Stimulated activated CD4-positive, alpha-beta T cell treated with anti-CD3 and anti-CD28 coated beads, TNF-alpha, amount 100 ng/mL, for 4 hours (primary cell): ENCODE measurements around the gene MTM1.

Experiments used
- DNase-seq, 3 experiments: peaks; one replicate each; pipeline ENCODE4 v3.0.0-alpha.2; 2020; ENCODE audit warnings: low read depth in 3 of 3

Gene MTM1

DNA sequence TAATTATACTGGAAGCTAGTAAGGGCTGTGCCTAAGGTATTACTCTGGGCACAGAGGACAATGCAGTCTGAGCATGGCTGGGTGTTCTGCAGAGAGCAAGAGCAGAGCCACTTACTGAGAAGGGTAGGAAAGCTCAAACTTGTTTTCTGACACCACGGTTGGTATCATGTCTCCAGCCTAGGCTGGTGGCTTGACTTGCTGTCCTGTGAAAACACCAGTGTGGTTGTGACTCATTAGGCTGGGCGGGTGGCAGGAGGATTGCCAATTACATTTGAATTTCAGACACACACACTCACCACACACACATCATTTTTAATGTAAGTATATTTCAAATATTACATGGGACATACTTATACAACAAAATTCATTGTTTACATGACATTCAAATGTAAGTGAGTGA lies 19.7 kb upstream of the MTM1 start:
- DNase-seq = no peak

DNA sequence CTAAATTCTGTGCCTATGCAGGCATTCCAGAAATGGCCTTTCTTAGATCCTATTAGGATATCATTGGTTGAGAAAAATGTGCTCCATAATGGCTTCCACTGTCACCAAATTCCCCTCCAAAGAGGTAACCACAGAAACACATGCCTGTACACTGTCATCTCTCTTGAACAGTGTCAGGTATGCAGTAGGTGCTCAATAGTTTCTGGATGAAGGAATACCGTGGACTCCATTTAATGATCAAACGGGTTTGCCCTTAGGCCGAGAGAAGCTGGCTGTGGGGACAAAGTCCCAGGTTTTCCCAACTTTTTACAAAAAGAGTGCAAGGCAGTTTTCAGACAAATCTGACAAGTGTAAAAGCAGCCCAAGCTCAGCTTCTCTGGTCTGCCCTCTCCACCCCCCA lies 16.5 kb upstream of the MTM1 start:
- no peak for DNase-seq

DNA sequence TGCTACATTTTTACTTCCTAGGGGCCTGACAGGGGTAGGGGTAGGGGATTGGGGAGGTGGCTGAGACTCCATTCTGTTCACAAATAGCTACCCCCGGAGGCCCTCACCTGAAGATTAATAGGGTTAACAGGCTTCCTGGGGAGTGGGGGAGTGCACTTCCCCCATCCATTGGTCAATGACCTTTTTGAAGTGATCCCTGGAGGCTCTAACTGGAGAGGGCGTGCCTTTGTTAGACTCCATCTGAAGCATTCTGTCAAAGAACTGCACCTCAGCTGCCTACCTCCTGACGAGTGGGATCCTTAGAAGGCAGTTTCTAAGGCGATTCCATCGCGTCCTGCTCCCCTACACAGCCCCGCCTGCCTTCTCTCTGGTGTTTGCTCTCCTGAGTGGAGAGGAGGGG lies 10.0 kb upstream of the MTM1 start:
- no peak for DNase-seq

DNA sequence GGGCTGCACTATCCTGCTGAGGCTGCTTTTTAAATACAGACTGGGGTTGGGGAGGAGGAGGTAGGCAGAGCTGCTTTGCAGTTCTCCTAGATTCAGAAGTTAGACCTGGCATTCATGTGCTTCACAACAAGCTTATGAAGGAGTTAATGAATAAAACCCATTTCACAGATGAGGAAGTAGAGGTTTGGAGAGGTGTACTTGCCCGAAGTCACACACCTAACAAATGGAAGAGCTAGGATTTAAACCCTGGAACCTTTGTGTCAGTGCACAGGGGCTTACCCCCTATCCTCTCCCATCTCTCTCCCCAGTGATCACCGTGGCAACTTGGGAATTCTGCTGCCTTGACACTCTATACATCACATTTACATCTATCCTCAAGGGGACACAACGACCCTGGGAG lies 3.6 kb upstream of the MTM1 start:
- DNase-seq = no peak

DNA sequence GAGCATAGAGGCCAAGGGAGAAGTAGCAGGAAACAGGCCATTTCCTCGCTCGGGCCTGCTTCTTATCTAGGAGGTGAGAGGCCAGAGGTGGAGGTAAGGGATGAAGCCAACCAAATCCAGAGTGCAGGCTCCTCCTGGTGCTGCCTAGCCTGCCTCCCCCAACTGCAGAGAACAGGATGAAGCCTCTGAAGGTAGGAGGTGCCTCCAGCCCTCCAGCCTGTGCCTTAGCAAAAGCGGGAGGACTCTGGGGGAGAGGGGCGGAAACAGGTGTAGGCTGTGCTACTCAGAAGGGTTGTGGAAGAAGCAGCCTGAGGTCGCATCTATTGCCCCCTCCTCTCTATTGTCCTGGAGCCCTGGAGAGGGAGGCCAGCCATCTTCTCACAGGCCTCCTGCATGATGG lies 2.9 kb upstream of the MTM1 start:
- no peak for DNase-seq

DNA sequence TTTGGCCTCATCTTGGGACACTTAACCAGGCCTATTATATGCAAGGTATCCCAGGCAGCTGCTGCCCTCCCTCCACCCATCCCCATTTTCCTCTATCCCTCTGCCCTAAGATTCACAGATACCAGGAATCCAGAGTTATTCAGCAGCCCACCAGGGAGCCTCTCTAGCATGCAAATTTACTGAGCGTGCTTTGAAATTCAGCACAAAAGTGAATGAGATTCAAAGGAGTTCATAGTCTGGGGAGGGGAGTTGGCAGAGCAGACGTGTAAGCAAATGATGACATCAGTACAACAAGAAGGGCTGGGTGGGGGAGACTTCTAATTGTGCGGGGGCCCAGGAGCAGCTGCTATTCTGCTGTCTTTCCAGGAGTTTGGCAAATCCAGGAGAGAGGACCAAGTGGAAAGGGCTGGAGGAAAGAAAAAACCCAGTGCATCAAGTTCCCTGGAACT lies 1.7 kb upstream of the MTM1 start:
- DNase-seq = no peak

DNA sequence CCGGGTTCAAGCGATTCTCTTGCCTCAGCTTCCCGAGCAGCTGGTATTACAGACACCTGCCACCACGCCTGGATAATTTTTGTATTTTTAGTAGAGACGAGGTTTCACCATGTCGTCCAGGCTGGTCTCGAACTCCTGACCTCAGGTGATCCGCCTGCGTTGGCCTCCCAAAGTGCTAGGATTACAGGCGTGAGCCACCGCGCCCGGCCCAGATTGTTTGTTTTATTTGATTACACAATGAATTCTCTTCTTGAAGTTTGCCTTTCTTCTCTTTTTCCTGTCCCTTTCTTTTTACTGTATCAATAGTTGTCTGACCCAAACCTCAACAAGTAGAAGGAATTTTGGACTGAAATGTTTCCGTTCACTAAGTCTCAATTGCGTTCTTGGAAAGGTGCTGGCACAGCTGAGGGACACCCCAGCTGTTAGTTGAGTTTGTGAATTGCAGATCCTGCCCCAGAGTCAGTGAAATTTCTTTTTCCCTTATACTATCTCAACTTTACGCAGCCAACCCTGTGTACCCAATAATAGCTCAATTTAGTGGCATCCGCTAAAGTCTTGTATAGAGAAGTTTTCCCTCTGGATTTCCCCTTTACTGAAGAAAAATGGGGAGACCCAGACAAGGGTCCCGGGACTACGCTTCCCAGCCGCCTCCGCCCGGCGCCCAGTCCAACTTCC lies 639 bp upstream of the MTM1 start:
- no peak for DNase-seq

DNA sequence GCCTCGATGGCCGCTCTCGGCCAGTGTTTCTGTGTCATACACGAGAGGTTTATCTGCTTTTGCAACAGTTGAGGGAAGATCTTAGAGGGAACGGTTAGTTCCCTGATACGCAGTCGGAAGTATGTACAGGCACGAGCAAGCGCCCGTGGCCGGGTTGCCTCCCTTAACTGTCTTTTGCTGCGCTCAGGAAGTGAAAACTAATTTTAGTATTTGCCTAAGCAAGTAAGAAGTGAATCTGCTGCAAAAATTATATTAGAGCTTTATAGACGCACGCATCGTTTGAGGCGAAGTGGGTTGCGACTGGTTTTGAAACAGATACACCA lies 695 bp downstream of the MTM1 start:
- no peak for DNase-seq

DNA sequence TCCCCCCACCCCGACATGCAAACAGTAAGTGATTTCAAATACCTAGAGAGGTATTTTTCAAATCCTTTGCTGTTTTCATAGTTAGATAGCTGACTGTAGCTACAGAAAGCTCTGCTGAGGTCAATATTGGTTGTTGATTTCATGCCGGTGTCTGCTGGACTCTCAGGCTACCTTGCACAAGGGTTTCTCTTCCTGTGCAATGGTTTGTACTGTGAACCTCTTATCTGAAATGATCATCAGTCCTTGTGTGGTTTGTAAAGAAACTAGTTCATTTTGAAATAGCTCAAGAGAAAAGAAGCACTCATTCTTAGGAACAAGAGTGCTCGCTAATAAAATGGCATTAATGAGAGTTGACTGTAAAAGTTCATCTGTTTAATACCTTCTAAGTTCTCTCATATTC lies 2.1 kb downstream of the MTM1 start:
- no peak for DNase-seq

DNA sequence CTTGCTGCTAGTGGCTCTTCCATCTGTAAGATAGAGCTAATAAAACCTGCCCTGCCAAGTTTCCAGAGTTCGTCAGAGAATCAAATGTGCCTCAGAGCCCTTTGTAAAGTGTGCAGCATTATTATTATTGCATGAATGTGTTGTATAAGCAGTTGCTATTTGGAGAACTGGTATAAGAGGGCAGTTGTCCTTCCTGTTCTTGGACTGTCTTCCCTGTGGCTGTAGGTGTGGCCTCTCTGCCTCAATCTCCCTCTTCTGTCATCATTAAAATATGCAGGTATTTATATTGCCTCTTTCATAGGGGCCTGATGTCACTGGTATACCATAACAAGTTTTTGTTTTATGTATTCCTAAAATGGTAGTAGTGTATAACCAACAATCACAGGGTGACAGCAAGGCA lies 3.8 kb downstream of the MTM1 start:
- DNase-seq = no peak

DNA sequence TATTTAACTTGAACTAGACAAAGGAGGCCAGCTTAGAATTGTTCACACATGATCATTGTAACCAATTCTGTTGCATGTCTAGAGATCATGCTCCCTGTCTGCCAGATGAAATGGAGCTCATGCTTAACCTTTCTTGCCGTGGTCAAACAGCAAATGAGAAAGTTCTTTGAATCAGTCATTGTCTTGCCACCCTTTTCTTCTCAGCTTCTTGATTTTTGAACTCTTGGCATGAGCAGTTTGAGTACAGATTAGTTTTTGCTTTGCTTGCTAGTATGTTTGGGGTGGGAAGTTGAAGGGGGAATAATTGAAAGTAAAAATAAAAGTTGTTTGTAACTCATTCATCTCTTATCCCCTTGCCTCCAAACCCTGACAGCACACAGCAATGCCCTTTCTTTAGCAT lies 4.7 kb downstream of the MTM1 start:
- DNase-seq = no peak

DNA sequence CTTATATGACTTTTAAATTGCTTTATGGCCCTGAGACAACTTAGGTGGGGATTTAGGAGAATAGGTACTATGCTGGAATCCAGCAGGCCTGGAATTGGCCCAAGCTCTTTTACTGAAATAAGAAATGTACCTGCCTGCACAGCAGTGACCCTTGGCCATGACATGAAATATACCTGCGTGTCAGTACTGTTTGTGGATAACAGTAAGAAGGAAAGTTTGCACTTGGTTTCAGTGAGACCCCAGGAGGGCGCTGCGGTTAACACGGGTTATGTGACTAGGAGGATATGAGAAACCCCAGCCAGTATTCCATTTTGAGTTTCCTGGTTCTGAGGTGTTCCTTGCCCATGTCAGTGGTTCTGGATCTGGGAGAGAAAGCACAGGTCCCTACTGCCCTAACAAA lies 5.3 kb downstream of the MTM1 start:
- DNase-seq = no peak

DNA sequence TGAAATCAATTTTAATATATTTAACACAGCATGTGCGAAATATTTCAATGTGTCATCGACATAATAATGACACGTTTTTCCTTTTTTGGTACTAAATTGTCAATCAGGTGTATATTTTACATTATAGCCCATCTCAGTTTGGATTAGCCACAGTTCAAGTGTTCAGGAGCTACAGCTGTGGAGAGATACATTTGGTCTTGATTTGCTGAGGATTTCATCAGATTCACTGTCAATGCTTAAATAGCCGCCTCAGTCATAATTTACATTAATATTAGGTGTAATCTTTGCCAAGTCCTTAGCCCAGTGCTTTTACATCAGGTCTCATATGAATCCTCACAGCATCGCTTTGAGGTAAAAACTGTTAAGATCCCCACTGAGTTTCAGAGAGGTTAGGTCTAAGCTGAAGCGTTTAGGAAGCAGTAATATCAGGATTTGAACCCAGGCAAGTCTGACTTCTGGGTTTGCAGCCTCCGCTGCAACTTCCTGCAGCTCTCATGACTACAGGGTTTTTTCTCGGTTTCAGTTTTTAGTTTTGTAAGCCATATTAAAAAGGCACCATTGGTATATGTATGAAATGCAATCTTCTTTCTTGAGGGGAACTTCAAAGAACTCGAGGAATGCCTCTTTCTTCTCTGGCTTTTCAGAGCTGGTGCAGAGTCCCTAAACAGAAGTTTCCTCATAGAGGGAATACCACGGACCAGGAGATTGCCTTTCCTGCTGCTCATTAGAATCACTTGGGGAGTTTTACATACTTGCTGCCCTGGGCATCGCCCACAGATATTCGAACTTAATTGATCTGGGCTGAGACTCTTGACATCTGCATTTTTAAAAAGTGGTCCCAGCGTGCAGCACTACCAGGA lies 6.4 kb downstream of the MTM1 start:
- no peak for DNase-seq

DNA sequence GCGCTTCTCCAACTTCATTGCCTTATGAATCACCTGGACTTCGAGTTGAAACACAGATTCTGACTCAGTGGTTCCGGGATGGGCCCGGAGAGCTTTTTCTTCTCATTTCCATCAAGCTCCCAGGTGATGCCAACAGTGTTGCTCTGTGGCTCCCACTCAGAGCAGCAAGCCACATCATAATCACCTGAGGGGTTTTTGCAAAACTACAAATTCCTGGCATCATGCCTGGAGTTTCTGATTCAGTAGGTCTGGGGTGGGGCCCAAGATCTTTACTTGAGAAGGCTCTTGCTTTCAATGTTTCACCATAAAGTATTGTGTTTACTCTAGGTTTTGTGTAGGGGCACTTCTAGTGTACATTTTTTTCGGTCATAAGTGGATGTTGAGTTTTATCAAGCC lies 7.0 kb downstream of the MTM1 start:
- DNase-seq = peak; percentile 9 to 51 (median 34)

DNA sequence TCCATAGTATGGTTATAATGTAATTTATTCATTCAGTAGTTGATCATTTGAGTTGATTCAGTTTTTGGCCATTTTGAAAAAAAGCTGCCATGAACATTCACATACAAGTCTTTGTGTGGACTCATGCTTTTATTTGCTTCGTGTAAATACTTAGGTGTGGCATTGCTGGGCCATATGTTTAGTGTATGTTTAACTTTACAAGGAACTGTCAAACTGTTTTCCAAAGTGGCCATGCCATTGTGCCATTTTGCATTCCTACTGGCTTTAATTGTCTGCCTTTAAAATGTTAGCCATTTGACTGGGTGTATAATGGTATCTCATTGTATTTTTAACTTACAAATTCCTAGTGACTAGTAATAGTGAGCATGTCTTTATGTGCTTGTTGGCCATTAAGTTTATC lies 8.8 kb downstream of the MTM1 start:
- no peak for DNase-seq

DNA sequence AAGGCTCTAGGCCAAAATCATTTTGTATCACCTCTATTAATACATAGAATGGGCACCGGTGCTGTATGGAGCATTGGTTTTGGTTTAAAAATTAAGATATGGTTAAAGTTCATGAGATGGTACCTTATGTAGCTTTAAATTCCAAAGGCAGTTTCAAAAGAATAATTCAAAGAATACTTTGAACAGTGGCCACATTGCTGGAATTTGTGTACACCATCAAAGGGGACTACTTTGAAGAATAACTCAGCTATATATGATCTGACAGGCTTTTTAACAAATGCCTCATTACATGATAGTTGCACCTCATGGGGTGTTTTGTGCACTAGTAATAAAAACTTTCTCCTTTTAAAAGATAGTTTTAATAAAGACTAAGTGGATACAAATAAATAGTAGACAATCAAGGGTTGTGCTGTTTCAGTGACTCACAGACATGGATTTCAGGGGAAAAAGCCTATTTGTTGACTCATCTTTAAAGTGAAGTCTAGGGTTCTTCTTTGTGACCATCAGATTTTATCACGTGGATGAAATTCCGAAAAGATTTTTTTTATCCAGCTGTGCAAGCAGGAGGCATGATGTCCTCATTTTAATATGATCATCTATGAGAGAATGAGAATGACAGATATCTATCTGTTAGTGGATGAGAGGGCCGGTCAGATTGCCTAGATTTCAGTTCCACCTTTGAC lies 12.8 kb downstream of the MTM1 start:
- no peak for DNase-seq

DNA sequence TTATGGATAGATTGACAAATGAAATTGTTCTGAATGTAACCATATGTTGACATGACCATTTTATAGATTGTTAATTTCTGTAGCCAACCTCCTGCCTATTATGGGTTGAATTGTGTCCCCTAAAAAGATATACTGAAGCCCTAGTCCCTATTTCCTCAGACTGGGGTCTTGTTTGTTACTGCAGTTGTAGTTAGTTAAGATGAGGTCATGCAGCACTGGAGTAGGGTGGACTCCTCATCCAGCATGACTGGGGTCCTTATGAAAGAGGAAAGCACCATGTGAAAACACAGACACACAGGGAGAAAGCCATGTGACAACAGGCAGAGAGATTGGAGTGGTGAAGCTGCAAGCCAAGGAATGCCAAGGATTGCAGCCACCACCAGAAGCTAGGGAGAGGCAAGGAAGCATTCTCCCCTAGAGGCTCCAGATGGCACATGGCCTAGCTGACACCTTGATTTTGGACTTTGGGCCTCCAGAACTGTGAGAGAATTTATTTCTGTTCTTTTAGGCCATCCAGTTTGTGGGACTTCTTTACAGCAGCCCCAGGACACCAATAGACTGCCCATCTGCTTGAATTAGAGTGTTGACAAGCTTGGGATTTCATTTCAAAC lies 14.0 kb downstream of the MTM1 start:
- no peak for DNase-seq

DNA sequence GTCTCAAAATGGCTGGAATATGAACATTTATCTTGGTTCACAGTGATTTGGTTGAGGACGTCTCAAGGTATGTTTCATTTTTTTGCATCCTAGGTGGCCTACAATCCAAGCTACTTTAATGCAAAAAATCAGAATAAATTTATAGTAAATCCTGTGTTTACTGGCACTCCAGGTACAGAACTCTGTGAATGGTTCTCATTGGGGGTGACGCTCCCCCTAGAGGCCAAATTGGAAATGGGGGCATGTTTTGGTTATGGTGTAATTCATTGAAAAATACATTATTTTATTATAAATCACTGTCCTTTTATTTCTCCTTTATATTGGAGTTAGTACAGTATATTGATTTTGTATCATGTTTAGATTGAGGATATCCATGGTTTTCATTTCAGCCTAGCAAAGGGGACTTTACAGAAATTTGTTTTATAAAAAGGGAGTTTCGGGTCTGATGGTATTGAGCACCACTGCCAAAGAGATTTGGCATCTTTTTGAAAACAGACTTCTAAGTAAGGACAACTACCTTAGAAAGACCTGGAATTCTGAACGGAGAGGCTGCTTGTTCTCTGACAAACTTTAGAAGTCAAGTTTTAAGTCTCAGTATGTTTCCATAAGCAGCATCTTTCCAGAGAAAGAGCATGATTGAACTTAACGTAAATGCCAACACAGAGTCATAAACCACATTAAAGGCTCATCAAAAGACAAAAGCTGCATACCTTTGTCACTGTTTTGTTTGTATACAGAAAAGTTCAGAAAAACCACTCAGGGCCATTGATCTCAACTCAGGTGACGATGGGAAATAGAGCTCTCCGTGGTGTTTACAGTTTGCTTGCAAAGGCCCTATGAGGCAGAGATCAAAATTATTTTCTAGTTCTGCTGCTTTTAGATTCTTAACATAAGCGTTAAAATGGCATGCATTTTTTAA lies 19.4 kb downstream of the MTM1 start:
- DNase-seq = peak in 2 of 3 experiments; percentile 10 to 34

DNA sequence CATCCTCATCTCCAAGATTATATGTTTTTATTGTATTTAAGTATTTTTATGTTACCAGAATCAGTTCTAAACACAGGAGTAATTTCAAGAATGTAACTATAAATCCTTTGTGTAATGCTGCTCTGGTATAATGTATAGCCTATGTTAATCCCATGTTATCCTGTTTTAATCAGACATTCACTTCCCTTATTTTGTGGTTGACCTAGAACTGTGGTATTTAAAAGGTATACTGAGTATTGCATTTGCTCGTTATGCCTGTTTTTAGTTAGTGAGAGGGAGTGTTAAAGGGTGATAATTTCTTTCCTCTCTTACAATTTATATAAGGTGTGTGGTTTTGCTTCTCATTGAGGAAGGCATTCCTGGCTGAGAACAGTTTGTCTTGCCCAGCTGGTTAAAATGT lies 26.2 kb downstream of the MTM1 start:
- DNase-seq = no peak

DNA sequence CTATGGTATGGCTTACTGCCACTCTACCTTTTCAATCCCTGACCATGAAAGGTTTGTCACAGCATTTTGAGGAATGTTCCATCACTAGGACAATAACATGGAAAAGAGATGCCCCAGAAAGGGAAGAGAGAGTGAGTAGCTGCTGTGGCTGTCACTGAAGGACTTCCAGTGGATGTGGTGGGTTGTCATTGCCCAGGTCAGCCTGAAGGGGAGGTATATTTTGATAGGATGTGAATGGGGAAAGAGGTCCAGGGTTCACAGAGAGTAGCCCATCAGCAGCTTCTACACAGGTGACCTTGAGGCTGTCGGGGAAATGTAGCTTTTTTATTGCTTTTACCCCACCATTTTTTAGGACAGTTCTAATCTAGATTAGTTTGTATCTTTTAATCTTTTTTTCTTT lies 30.8 kb downstream of the MTM1 start:
- no peak for DNase-seq

DNA sequence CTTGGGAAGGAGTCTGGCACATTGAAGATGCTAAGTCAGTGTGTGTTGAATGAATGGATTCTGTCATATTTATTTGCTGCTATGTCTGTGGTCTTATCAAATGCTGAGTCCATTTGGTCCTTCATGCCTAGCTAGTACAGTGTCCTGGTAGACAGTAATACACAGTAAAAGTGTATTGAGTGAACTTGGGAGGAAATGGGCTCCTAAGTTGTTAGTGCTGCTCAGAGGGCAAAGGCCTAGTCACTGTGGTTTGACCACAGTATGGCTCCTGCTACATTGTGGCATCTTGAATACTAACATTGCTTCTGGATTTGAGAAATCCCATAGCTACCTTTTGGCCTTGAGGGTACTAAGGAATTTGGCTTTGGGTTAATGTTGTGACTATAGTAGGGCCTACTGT lies 33.9 kb downstream of the MTM1 start:
- no peak for DNase-seq

DNA sequence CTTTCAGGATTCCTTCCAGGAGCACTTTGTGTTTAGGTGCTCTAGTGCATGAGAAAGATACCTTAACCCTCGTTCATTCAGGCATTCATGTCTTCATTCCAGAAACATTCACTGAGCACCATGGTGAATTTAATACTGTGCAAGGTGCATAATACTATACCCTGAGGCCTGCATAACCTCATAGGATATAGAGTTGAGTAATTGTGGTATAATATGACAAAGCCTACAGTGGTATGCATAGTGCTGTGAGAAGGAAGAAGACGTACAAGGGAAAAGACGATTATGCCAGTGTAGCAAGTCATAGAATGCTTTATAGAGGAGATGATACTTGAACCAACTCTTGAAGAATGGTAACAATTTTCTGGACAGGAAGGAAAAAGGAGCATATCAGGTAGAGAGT lies 34.3 kb downstream of the MTM1 start:
- DNase-seq = no peak
